SU-DHL-6 (cell line): ENCODE measurements around the gene DIAPH3.

ENCODE experiments used
- EZH2phosphoT487 ChIP-seq: fragments of 200-600 bp; sonication (generic), shearing (Covaris generic); conservative IDR thresholded peaks from 2 replicates; pipeline ENCODE4 v1.6.1; 2018; ENCODE audit warnings: mild to moderate bottlenecking, antibody characterized with exemption, low read length, moderate library complexity, mixed read lengths
- TF ChIP-seq, protein P1 (sequence below): fragments of 200-600 bp; sonication (generic); IDR thresholded peaks from one replicate; pipeline ENCODE4 v1.5.1; 2017; ENCODE audit warnings: antibody characterized with exemption, mild to moderate bottlenecking, low read length, moderate library complexity; ENCODE audit not compliant: insufficient read depth, poor library complexity, severe bottlenecking

DNA sequence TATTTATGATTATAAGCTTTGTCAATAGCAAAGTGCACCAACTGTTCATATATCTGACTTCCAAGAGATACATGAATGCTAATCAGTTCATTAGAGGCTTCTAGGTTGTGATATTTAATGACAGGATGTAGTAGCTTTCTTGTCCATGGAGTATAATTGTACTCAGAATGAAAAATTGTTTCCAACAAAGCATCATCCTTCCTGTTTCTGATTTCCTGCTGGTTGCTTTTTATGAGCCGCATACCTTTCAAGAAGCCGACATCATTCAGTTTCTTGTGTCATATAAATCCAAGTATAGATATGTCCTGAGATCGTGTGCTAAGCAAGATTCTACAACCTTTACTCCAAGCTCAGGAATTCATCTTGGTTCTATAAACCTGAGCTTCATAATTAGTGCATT lies 326.6 kb downstream of the DIAPH3 start:
- TF ChIP-seq, protein P1, sequence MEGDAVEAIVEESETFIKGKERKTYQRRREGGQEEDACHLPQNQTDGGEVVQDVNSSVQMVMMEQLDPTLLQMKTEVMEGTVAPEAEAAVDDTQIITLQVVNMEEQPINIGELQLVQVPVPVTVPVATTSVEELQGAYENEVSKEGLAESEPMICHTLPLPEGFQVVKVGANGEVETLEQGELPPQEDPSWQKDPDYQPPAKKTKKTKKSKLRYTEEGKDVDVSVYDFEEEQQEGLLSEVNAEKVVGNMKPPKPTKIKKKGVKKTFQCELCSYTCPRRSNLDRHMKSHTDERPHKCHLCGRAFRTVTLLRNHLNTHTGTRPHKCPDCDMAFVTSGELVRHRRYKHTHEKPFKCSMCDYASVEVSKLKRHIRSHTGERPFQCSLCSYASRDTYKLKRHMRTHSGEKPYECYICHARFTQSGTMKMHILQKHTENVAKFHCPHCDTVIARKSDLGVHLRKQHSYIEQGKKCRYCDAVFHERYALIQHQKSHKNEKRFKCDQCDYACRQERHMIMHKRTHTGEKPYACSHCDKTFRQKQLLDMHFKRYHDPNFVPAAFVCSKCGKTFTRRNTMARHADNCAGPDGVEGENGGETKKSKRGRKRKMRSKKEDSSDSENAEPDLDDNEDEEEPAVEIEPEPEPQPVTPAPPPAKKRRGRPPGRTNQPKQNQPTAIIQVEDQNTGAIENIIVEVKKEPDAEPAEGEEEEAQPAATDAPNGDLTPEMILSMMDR, result no peak
- no peak for TF ChIP-seq EZH2phosphoT487
